T-helper 1 cell treated with Interleukin-12 subunit alpha and Interleukin-12 subunit beta and Interleukin-4 antibody, amounts not matched to agents 30 μg/mL and 1 μg/mL, for 36 hours (primary cell): ENCODE data around the gene ADH4.

ENCODE experiments used
- H3K27ac Mint-ChIP-seq: one replicate; pipeline ENCODE4 v1.8.0; 2021; ENCODE audit warnings: mild to moderate bottlenecking, mixed read lengths
- H3K27me3 Mint-ChIP-seq: one replicate; pipeline ENCODE4 v1.8.0; 2021; ENCODE audit warnings: low read depth, mixed read lengths
- H3K36me3 Mint-ChIP-seq: one replicate; pipeline ENCODE4 v1.8.0; 2021; ENCODE audit warnings: low read depth, mixed read lengths
- H3K4me1 Mint-ChIP-seq: one replicate; pipeline ENCODE4 v1.8.0; 2021; ENCODE audit warnings: low read depth, mixed read lengths
- H3K4me3 Mint-ChIP-seq: one replicate; pipeline ENCODE4 v1.8.0; 2021; ENCODE audit warnings: mild to moderate bottlenecking, moderate library complexity, mixed read lengths
- H3K9me3 Mint-ChIP-seq: one replicate; pipeline ENCODE4 v1.8.0; 2021; ENCODE audit warnings: mixed read lengths

The ADH4 gene

GRCh38 chr4:99079625-99080295 lies 64.3 kb downstream of the ADH4 start:
- no peak overlapping the region for H3K27ac Mint-ChIP-seq
- no peak overlapping the region for H3K4me3 Mint-ChIP-seq
- H3K36me3 Mint-ChIP-seq = peaks cover 44% of the 10 kb centered on the region
- no peaks in the 10 kb centered on the region for H3K27me3 Mint-ChIP-seq
- peaks cover 4% of the 10 kb centered on the region for H3K4me1 Mint-ChIP-seq
- H3K9me3 Mint-ChIP-seq = no peaks in the 10 kb centered on the region

- Mint-ChIP-seq H3K27me3 (no peaks in the 10 kb centered on the region), H3K4me1 (peaks cover 4% of the 10 kb centered on the region), H3K4me3 (no peak overlapping the region), H3K36me3 (peaks cover 45% of the 10 kb centered on the region), H3K27ac (no peak overlapping the region), H3K9me3 (no peaks in the 10 kb centered on the region)
These were observed 65.0 kb downstream of the ADH4 start for GRCh38 chr4:99078931-99079624.

GRCh38 chr4:99078336-99078735 lies 65.8 kb downstream of the ADH4 start:
- no peaks in the 10 kb centered on the region for H3K27me3 Mint-ChIP-seq
- H3K36me3 Mint-ChIP-seq = peaks cover 44% of the 10 kb centered on the region
- no peak overlapping the region for H3K4me3 Mint-ChIP-seq
- H3K27ac Mint-ChIP-seq = no peak overlapping the region
- no peaks in the 10 kb centered on the region for H3K9me3 Mint-ChIP-seq
- H3K4me1 Mint-ChIP-seq = peaks cover 4% of the 10 kb centered on the region

GRCh38 chr4:99077177-99077576 lies 66.9 kb downstream of the ADH4 start:
- Mint-ChIP-seq H3K27me3 (no peaks in the 10 kb centered on the region), H3K27ac (no peak overlapping the region), H3K4me1 (peaks cover 4% of the 10 kb centered on the region), H3K9me3 (no peaks in the 10 kb centered on the region), H3K4me3 (no peak overlapping the region), H3K36me3 (peaks cover 47% of the 10 kb centered on the region)

- peaks cover 46% of the 10 kb centered on the region for H3K36me3 Mint-ChIP-seq
- no peaks in the 10 kb centered on the region for H3K27me3 Mint-ChIP-seq
- H3K4me1 Mint-ChIP-seq = peaks cover 2% of the 10 kb centered on the region
- no peak overlapping the region for H3K27ac Mint-ChIP-seq
- no peak overlapping the region for H3K4me3 Mint-ChIP-seq
- no peaks in the 10 kb centered on the region for H3K9me3 Mint-ChIP-seq
These were observed 67.7 kb downstream of the ADH4 start for GRCh38 chr4:99076292-99076976.

GRCh38 chr4:99074816-99075215 lies 69.3 kb downstream of the ADH4 start:
- H3K9me3 Mint-ChIP-seq = no peaks in the 10 kb centered on the region
- no peak overlapping the region for H3K4me3 Mint-ChIP-seq
- no peaks in the 10 kb centered on the region for H3K4me1 Mint-ChIP-seq
- H3K36me3 Mint-ChIP-seq = peaks cover 42% of the 10 kb centered on the region
- no peak overlapping the region for H3K27ac Mint-ChIP-seq
- no peaks in the 10 kb centered on the region for H3K27me3 Mint-ChIP-seq
